Endothelial cell of umbilical vein (primary cell): ENCODE results near the gene ADARB2. TPM values are rescaled to one million over a fixed set of nuclear protein-coding genes. Genes with fewer than 3 reads are reported as not detected.

ENCODE experiments used
- BruUV-seq: library from RNA; stranded (reverse); fragments of 400-500 nt; replicated peaks from 2 replicates; lab custom pipeline; 2021; lab: Mats Ljungman, UMichigan
- CTCF ChIA-PET: fragments of 300-600, 350-600 bp; sonication (Branson Sonifier 250); formaldehyde crosslinking; loops from one replicate; lab custom pipeline; 2021; ENCODE audit warnings: antibody characterized with exemption, inconsistent platforms; lab: Charles Lee
- POLR2A ChIA-PET: fragments of 300-600, 350-600 bp; sonication (Branson Sonifier 250); formaldehyde crosslinking; loops from one replicate; lab custom pipeline; 2021; ENCODE audit warnings: antibody characterized with exemption, inconsistent platforms; lab: Charles Lee
- DNase-seq: peaks from one replicate; pipeline ENCODE4 v3.0.0-alpha.2; 2011; ENCODE audit warnings: low read depth, low spot score
- FAIRE-seq: peaks from 2 replicates; lab custom pipeline; 2011; peaks lifted over from hg19 to GRCh38; lab: Jason Lieb, UNC
- H2AFZ ChIP-seq: 2 replicates; pipeline ENCODE4 v1.6.0; 2012; ENCODE audit warnings: low read depth, low read length, control low read depth, inconsistent platforms
- H3K27ac ChIP-seq: 2 replicates; pipeline ENCODE4 v1.5.1; 2011; ENCODE audit warnings: low read depth, mild to moderate bottlenecking, control low read depth, low read length, moderate library complexity; ENCODE audit not compliant: insufficient read depth
- H3K27me3 ChIP-seq, 2 experiments: 2 replicates each; pipeline versions ENCODE4 v1.6.0 to v1.6.1; 2011; ENCODE audit warnings: low read length in 2 of 2, mixed read lengths in 1 of 2; ENCODE audit not compliant: control insufficient read depth in 2 of 2, insufficient read depth in 2 of 2
- H3K36me3 ChIP-seq, 2 experiments: 2 replicates in 1 of 2; 3 replicates in 1 of 2; pipeline ENCODE4 v1.5.1; 2011; ENCODE audit warnings: low read length in 2 of 2, mild to moderate bottlenecking in 1 of 2, moderate library complexity in 1 of 2; ENCODE audit not compliant: control insufficient read depth in 2 of 2, insufficient read depth in 2 of 2; ENCODE audit errors: extremely low read depth in 1 of 2
- H3K4me1 ChIP-seq: 3 replicates; pipeline ENCODE4 v1.5.1; 2011; ENCODE audit warnings: mild to moderate bottlenecking, low read length; ENCODE audit not compliant: control insufficient read depth, insufficient read depth; ENCODE audit errors: extremely low read depth
- H3K4me2 ChIP-seq: 2 replicates; pipeline ENCODE4 v1.6.1; 2011; ENCODE audit warnings: low read length, control low read depth, mixed read lengths; ENCODE audit not compliant: insufficient read depth
- H3K4me3 ChIP-seq, 3 experiments: fragments of 200-600 bp in 1 of 3; sonication (generic), shearing (Covaris generic) in 1 of 3; replicated peaks in 1 of 3; 2 replicates each; pipeline ENCODE4 v1.5.1; 2011 to 2016; ENCODE audit warnings: control low read depth in 3 of 3, low read length in 3 of 3, mild to moderate bottlenecking in 2 of 3, inconsistent platforms in 1 of 3, low read depth in 1 of 3, moderate library complexity in 1 of 3; ENCODE audit not compliant: insufficient read depth in 1 of 3
- H3K79me2 ChIP-seq: 2 replicates; pipeline ENCODE4 v1.6.0; 2012; ENCODE audit warnings: low read length, inconsistent platforms; ENCODE audit not compliant: control insufficient read depth, insufficient read depth
- H3K9ac ChIP-seq: replicated peaks from 2 replicates; pipeline ENCODE3; 2011; ENCODE audit warnings: low read length, control low read depth; ENCODE audit not compliant: insufficient read depth; ENCODE audit errors: extremely low read depth
- H3K9me1 ChIP-seq: replicated peaks from 3 replicates; pipeline ENCODE4 v1.6.0; 2011; ENCODE audit warnings: mild to moderate bottlenecking, low read length; ENCODE audit not compliant: control insufficient read depth, insufficient read depth; ENCODE audit errors: extremely low read depth
- H3K9me3 ChIP-seq: replicated peaks from 2 replicates; pipeline ENCODE4 v1.5.1; 2012; ENCODE audit warnings: low read length, inconsistent platforms; ENCODE audit not compliant: control insufficient read depth, insufficient read depth
- H4K20me1 ChIP-seq: replicated peaks from 2 replicates; pipeline ENCODE3; 2011; ENCODE audit warnings: mild to moderate bottlenecking, low read length; ENCODE audit not compliant: control insufficient read depth, insufficient read depth; ENCODE audit errors: extremely low read depth
- CTCF ChIP-seq, 2 donors: IDR thresholded peaks; 1 replicate in 1 of 2; 2 replicates in 1 of 2; pipeline ENCODE4 v1.5.1; 2011; ENCODE audit warnings: low read length in 2 of 2, mild to moderate bottlenecking in 2 of 2, moderate library complexity in 2 of 2, control low read depth in 1 of 2, inconsistent platforms in 1 of 2, low read depth in 1 of 2; ENCODE audit not compliant: insufficient read depth in 1 of 2; ENCODE audit errors: extremely low read depth in 1 of 2
- FOS ChIP-seq: IDR thresholded peaks from 2 replicates; pipeline ENCODE4 v1.6.1; 2011; ENCODE audit warnings: mild to moderate bottlenecking, low read length, moderate library complexity, borderline replicate concordance; ENCODE audit not compliant: insufficient read depth
- GATA2 ChIP-seq: IDR thresholded peaks from 2 replicates; pipeline ENCODE4 v1.7.0; 2011; ENCODE audit warnings: low read depth, mild to moderate bottlenecking, moderate library complexity, mixed read lengths, low read length; ENCODE audit not compliant: insufficient read length, insufficient read depth
- JUN ChIP-seq: IDR thresholded peaks from 2 replicates; pipeline ENCODE4 v1.6.1; 2011; ENCODE audit warnings: borderline replicate concordance, low read depth; ENCODE audit not compliant: insufficient read length, insufficient read depth
- MAX ChIP-seq: IDR thresholded peaks from 2 replicates; pipeline ENCODE4 v1.6.1; 2011; ENCODE audit not compliant: insufficient read depth, insufficient read length
- POLR2A ChIP-seq: IDR thresholded peaks from 2 replicates; pipeline ENCODE4 v1.6.1; 2012; ENCODE audit warnings: low read depth, mild to moderate bottlenecking, control low read depth, low read length
- POLR2AphosphoS5 ChIP-seq: IDR thresholded peaks from 2 replicates; pipeline ENCODE4 v1.6.1; 2012; ENCODE audit warnings: low read depth, mild to moderate bottlenecking, control low read depth, low read length, moderate library complexity; ENCODE audit not compliant: insufficient read depth
- dilution Hi-C: fragments of 300-500 bp; cut with MboI; formaldehyde crosslinking; loops from one replicate; pipeline ENCODE4 v1.15.0; 2019; ENCODE audit warnings: low sequenced_read_pairs; ENCODE audit not compliant: extremely low pct_ligation_motif_present
- intact Hi-C: fragments of 100-400 bp; cut with micrococcal nuclease; formaldehyde crosslinking; loops from one replicate; pipeline ENCODE4 v1.10.0; 2022
- polyA plus RNA-seq, 4 experiments: library from polyadenylated mRNA; depleted of rRNA in 3 of 4; stranded (reverse) in 3 of 4; unstranded in 1 of 4; fragments of >200 nt; gene quantifications; 2 replicates each; pipeline versions ENCODE4 v1.2.1 to v1.2.3, GENCODE V29; 2011 to 2012; ENCODE audit warnings: missing spikeins in 1 of 4
- total RNA-seq: library from RNA; stranded (reverse); gene quantifications from 2 replicates; pipeline ENCODE4 v1.2.3, GENCODE V29; 2021

Gene ADARB2
- total and polyA plus RNA-seq, 2 donors (not counting 3 experiments of a cell fraction or from before 2014, with no cell fraction given) = not detected

- CTCF ChIA-PET = no interaction called here
- Histone ChIP-seq H2AFZ (no peak overlapping the region), H3K9me1 (no peaks in the 10 kb centered on the region), H3K9ac (no peak overlapping the region), H3K9me3 (no peaks in the 10 kb centered on the region), H3K27me3 (no peaks in the 10 kb centered on the region), H3K4me3 (no peak overlapping the region), H3K4me1 (no peaks in the 10 kb centered on the region), H3K4me2 (no peak overlapping the region), H3K27ac (no peak overlapping the region), H3K79me2 (no peaks in the 10 kb centered on the region), H4K20me1 (no peaks in the 10 kb centered on the region), H3K36me3 (no peaks in the 10 kb centered on the region)
- dilution Hi-C loops (no loop called here), intact Hi-C loops (no loop called here)
- DNase-seq = no peak
- POLR2A ChIA-PET = no interaction called here
- FAIRE-seq = no peak
- no TSS peak for BruUV-seq
- TF ChIP-seq CTCF (IDR thresholded peaks at IDR 0.05; ENCODE audit: extremely low read depth in 1 of 2, insufficient read depth in 1 of 2, low read depth in 1 of 2, low read length in 2 of 2) (no peak), POLR2A (no peak), JUN (no peak), GATA2 (no peak), MAX (no peak), POLR2AphosphoS5 (no peak), FOS (no peak)
Observed at GRCh38 chr10:1468811-1469210, 268.5 kb downstream of the ADARB2 start.
